Measurements from ENCODE around the gene MRPL51.
"Not testable (repeated sequence)": the region's sequence is repeated elsewhere in the genome, so short reads cannot be mapped to it uniquely, and the experiment has no call there.

Gene MRPL51

GRCh38 chr12:6530576-6531260, 37.7 kb upstream of the MRPL51 start:
- no peak for FAIRE-seq

GRCh38 chr12:6529291-6529737, 36.3 kb upstream of the MRPL51 start:
- FAIRE-seq, result no peak

- FAIRE-seq, result no peak
Observed at GRCh38 chr12:6528539-6529235, 35.6 kb upstream of the MRPL51 start.

- no peak for FAIRE-seq
Observed at GRCh38 chr12:6527711-6528110, 34.6 kb upstream of the MRPL51 start.

- no peak for FAIRE-seq
Observed at GRCh38 chr12:6526766-6527525, 33.9 kb upstream of the MRPL51 start.

- FAIRE-seq, result no peak
Observed at GRCh38 chr12:6526201-6526600, 33.1 kb upstream of the MRPL51 start.

GRCh38 chr12:6524648-6525047, 31.6 kb upstream of the MRPL51 start:
- FAIRE-seq, result no peak

- FAIRE-seq, result no peak
Observed at GRCh38 chr12:6523708-6524107, 30.6 kb upstream of the MRPL51 start.

- no peak for FAIRE-seq
Observed at GRCh38 chr12:6522193-6522592, 29.1 kb upstream of the MRPL51 start.

- FAIRE-seq, result no peak
Observed at GRCh38 chr12:6520186-6520585, 27.1 kb upstream of the MRPL51 start.

- FAIRE-seq, result no peak
Observed at GRCh38 chr12:6508087-6508486, 15.0 kb upstream of the MRPL51 start.

- FAIRE-seq, result no peak
Observed at GRCh38 chr12:6507102-6507998, 14.3 kb upstream of the MRPL51 start.

GRCh38 chr12:6500466-6500865, 7.4 kb upstream of the MRPL51 start:
- FAIRE-seq, result no peak

- not testable (repeated sequence) for FAIRE-seq
Observed at GRCh38 chr12:6497291-6497690, 4.2 kb upstream of the MRPL51 start.

- no peak for FAIRE-seq
Observed at GRCh38 chr12:6494968-6495367, 1.9 kb upstream of the MRPL51 start.

GRCh38 chr12:6494258-6494743, 1.2 kb upstream of the MRPL51 start:
- FAIRE-seq, result no peak

GRCh38 chr12:6493497-6494257, 615 bp upstream of the MRPL51 start, which contains the start of gene NCAPD2:
Gene NCAPD2, plus strand, starts transcription at chr12:6494102. Its CDS starts 997 bp downstream, at chr12:6495099.
- peak; percentile 85 for FAIRE-seq

- FAIRE-seq, result not testable (repeated sequence)
Observed at GRCh38 chr12:6490673-6491072, 2.4 kb downstream of the MRPL51 start.

GRCh38 chr12:6489449-6489848, 3.6 kb downstream of the MRPL51 start:
- no peak for FAIRE-seq

- no peak for FAIRE-seq
Observed at GRCh38 chr12:6488240-6488639, 4.8 kb downstream of the MRPL51 start.

- no peak for FAIRE-seq
Observed at GRCh38 chr12:6478416-6478815, 14.6 kb downstream of the MRPL51 start.
